Measurements from ENCODE around the gene TMEM131L. TPM values are rescaled to one million over a fixed set of nuclear protein-coding genes. Genes with fewer than 3 reads are reported as not detected.

The TMEM131L gene
- total RNA-seq, 1 experiment from 2014 or later = 19.7 TPM

DNA sequence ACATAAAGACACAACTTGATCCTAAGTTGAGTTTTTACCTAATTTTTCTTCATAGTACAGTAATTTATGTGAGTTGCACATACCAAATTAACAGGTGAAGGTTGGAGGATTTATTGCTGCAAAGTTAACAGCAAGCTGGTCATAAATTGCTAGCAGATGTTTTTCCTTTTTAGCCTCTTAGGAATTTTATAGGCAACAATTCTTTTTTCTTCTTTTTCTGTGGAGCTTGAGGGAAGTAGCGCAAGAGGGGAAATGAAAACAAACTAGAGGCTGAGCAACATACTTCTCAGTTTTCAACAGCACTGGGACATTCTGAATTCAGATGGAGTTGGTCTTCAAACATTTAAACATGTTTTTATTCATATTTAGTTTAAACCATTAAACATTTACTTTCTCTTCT, 154.2 kb downstream of the TMEM131L start:
- H3K27me3 ChIP-seq (ENCODE audit: insufficient read depth, low read length) = no peaks in the 10 kb centered on the region
- ATAC-seq (no peak), DNase-seq (ENCODE audit: low read depth, low spot score) (no peak)
- H3K36me3 ChIP-seq (ENCODE audit: control insufficient read depth in 1 of 2, insufficient read depth in 2 of 2, low read length in 2 of 2) = 0 out of 4 replicates have a peak, but pooled peaks cover 9 to 10% of the 10 kb centered on the region in 2 experiments
- no peaks in the 10 kb centered on the region for H3K9me2 ChIP-seq (ENCODE audit: insufficient read depth)
- no peak overlapping the region for H3K4me2 ChIP-seq (ENCODE audit: low read length)
- TF ChIP-seq, protein P1, sequence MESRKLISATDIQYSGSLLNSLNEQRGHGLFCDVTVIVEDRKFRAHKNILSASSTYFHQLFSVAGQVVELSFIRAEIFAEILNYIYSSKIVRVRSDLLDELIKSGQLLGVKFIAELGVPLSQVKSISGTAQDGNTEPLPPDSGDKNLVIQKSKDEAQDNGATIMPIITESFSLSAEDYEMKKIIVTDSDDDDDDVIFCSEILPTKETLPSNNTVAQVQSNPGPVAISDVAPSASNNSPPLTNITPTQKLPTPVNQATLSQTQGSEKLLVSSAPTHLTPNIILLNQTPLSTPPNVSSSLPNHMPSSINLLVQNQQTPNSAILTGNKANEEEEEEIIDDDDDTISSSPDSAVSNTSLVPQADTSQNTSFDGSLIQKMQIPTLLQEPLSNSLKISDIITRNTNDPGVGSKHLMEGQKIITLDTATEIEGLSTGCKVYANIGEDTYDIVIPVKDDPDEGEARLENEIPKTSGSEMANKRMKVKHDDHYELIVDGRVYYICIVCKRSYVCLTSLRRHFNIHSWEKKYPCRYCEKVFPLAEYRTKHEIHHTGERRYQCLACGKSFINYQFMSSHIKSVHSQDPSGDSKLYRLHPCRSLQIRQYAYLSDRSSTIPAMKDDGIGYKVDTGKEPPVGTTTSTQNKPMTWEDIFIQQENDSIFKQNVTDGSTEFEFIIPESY (IDR thresholded peaks at IDR 0.05; ENCODE audit: extremely low read depth, insufficient replicate concordance, low read length) = no peak
- TF ChIP-seq TCF7L2 (IDR thresholded peaks at IDR 0.05; ENCODE audit: borderline replicate concordance, extremely low read depth, insufficient read depth, insufficient read length) (no peak), RAD21 (IDR thresholded peaks at IDR 0.05; ENCODE audit: low read depth) (no peak), FOSL1 (IDR thresholded peaks at IDR 0.05; ENCODE audit: low read depth) (no peak), POLR2A (IDR thresholded peaks at IDR 0.05; ENCODE audit: borderline replicate concordance, extremely low read depth, insufficient read depth, insufficient read length) (no peak), YY1 (IDR thresholded peaks at IDR 0.05; ENCODE audit: extremely low read depth, insufficient replicate concordance, low read depth, low read length) (no peak), EZH2 (IDR thresholded peaks at IDR 0.05) (no peak), JUND (IDR thresholded peaks at IDR 0.05) (no peak), EGR1 (IDR thresholded peaks at IDR 0.05; ENCODE audit: low read depth) (no peak), SIN3A (IDR thresholded peaks at IDR 0.05; ENCODE audit: low read depth) (no peak), ZNF274 (IDR thresholded peaks at IDR 0.05; ENCODE audit: low read depth, low read length) (no peak), EZH2phosphoT487 (IDR thresholded peaks at IDR 0.05; ENCODE audit: borderline replicate concordance) (no peak), SP1 (IDR thresholded peaks at IDR 0.05; ENCODE audit: low read depth) (no peak), ELF1 (IDR thresholded peaks at IDR 0.05; ENCODE audit: borderline replicate concordance, low read depth) (no peak), CBX3 (IDR thresholded peaks at IDR 0.05; ENCODE audit: low read depth) (no peak)
- TF ChIP-seq, protein P2, sequence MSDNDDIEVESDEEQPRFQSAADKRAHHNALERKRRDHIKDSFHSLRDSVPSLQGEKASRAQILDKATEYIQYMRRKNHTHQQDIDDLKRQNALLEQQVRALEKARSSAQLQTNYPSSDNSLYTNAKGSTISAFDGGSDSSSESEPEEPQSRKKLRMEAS (IDR thresholded peaks at IDR 0.05) = no peak
- CTCF ChIA-PET = no interaction called here
- H4K20me1 ChIP-seq (ENCODE audit: insufficient read depth) = no peaks in the 10 kb centered on the region
- H3K79me2 ChIP-seq (ENCODE audit: insufficient read depth, low read length) = no peaks in the 10 kb centered on the region
- no peak overlapping the region for H2AFZ ChIP-seq (ENCODE audit: low read depth, low read length, poor library complexity, severe bottlenecking)
- BruUV-seq (replicated peaks) = no TSS peak
- no peaks in the 10 kb centered on the region for H3K9me3 ChIP-seq (ENCODE audit: control insufficient read depth in 1 of 2, insufficient read depth in 1 of 2, low read depth in 1 of 2, low read length in 2 of 2)
- POLR2A ChIA-PET = no interaction called here
- no peak overlapping the region for H3K9ac ChIP-seq (ENCODE audit: low read length)
- intact Hi-C loops (cut with micrococcal nuclease) = no loop called here
- H3K4me1 ChIP-seq (ENCODE audit: control insufficient read depth in 1 of 2, insufficient read depth in 2 of 2, low read length in 2 of 2) = peaks cover 0 to 9% of the 10 kb centered on the region in 2 experiments; a peak in 2 of 4 replicates
- H3K27ac ChIP-seq (ENCODE audit: low read depth, low read length) = no peak overlapping the region
- H3K4me3 ChIP-seq (replicated peaks in 1 of 2; ENCODE audit: low read depth in 1 of 2, low read length in 2 of 2) = no peak overlapping the region
- RAD21 ChIA-PET (ENCODE audit: low non-redundant PET in 1 of 2, low total read pairs in 2 of 2, uncharacterized antibody in 2 of 2, unreplicated experiment in 2 of 2) = no interaction called here
